ENCODE data around the gene VAMP2. TPM values are rescaled to one million over a fixed set of nuclear protein-coding genes. Genes with fewer than 3 reads are reported as not detected.

Gene VAMP2
- total and polyA plus RNA-seq, 9 of the 15 experiments (the other 6 are each of a cell fraction or from before 2014, with no cell fraction given): 2.3 to 31.8 (median 6.0) TPM

DNA sequence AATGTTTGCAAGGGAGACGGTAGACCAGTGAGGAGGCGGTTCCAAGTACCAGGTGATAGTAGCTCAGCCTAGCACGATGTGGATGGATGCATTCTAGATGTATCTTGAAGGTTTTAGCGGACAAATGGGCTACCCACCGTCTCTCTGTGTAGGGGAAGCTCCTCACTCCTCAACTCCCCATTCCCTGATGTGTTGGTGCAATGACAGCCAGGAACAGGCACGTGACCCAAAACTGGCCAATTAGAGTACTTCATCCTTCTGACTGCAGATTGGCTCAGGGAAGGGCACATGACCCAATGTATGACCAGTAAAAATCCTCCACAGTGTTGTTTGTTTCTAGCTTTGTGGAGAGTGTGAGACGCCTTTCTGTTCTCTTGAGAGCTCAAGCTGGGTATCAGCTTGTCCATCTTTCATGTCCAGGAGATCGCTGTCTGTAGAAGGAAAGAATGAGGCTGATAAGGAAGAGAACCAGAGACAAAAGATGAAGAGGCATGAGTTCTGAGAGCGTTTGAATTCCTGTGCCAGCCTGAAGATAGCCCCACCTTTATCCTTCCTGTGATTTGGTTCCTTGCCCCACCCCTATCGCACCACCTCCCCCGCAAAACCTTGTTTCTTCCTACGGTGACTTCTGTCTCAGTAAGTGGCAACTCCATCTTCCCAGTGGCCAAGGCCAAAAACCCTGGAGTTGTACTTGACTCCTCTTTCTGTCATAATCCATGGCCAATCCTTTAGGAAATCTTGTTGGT lies 29.5 kb upstream of the VAMP2 start (continued):
- TF ChIP-seq ZNF436 (CRISPR knock-in tag; IDR thresholded peaks at IDR 0.05) (no peak), SAFB (IDR thresholded peaks at IDR 0.05; ENCODE audit: borderline replicate concordance, low read depth, low read length) (no peak), ZNF431 (CRISPR knock-in tag; IDR thresholded peaks at IDR 0.05) (peak; percentile 48; the same call in 1 of the 2 replicates), ZFP91 (CRISPR knock-in tag; IDR thresholded peaks at IDR 0.05) (no peak), NFATC3 (IDR thresholded peaks at IDR 0.05) (no peak), CEBPB (tag; IDR thresholded peaks at IDR 0.05) (peak; percentile 63), YY1 (IDR thresholded peaks at IDR 0.05; ENCODE audit: borderline replicate concordance in 1 of 3, control insufficient read depth in 1 of 3, extremely low read depth in 1 of 3, insufficient read depth in 3 of 3, insufficient read length in 1 of 3, insufficient replicate concordance in 2 of 3, low read depth in 1 of 3, low read length in 2 of 3) (peak in 1 of 3 experiments; percentile 10), TEAD1 (CRISPR knock-in tag; IDR thresholded peaks at IDR 0.05) (no peak), PHF8 (IDR thresholded peaks at IDR 0.05; ENCODE audit: borderline replicate concordance, low read length) (peak; percentile 54; the same call in 1 of the 2 replicates), ARID1B (IDR thresholded peaks at IDR 0.05) (peak; percentile 71), ZBTB9 (CRISPR knock-in tag; IDR thresholded peaks at IDR 0.05) (0 out of 2 replicates have a peak, but pooled peaks have one; percentile 36), TEAD4 (IDR thresholded peaks at IDR 0.05; ENCODE audit: low read length) (peak; percentile 37; the same call in 1 of the 2 replicates), TEAD4 (CRISPR knock-in tag; IDR thresholded peaks at IDR 0.05; ENCODE audit: borderline replicate concordance) (no peak), ID3 (CRISPR knock-in tag; IDR thresholded peaks at IDR 0.05) (no peak), ID3 (tag; IDR thresholded peaks at IDR 0.05) (0 out of 2 replicates have a peak, but pooled peaks have one; percentile 30), TAL1 (IDR thresholded peaks at IDR 0.05) (peak; percentile 31; the same call in 1 of the 2 replicates), CXXC5 (CRISPR knock-in tag; IDR thresholded peaks at IDR 0.05) (peak; percentile 13; the same call in 1 of the 2 replicates), POLR2A (conservative IDR thresholded peaks at IDR 0.05) (peak; percentile 73), ZC3H8 (IDR thresholded peaks at IDR 0.05) (no peak), SIRT6 (IDR thresholded peaks at IDR 0.05; ENCODE audit: low read depth, low read length) (no peak)
- TF ChIP-seq, protein P1, sequence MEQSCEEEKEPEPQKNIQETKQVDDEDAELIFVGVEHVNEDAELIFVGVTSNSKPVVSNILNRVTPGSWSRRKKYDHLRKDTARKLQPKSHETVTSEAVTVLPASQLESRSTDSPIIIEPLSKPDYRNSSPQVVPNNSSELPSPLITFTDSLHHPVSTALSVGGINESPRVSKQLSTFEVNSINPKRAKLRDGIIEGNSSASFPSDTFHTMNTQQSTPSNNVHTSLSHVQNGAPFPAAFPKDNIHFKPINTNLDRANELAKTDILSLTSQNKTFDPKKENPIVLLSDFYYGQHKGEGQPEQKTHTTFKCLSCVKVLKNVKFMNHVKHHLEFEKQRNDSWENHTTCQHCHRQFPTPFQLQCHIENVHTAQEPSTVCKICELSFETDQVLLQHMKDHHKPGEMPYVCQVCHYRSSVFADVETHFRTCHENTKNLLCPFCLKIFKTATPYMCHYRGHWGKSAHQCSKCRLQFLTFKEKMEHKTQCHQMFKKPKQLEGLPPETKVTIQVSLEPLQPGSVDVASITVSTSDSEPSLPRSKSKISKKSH (CRISPR knock-in tag; IDR thresholded peaks at IDR 0.05): no peak
- TF ChIP-seq, protein P2, sequence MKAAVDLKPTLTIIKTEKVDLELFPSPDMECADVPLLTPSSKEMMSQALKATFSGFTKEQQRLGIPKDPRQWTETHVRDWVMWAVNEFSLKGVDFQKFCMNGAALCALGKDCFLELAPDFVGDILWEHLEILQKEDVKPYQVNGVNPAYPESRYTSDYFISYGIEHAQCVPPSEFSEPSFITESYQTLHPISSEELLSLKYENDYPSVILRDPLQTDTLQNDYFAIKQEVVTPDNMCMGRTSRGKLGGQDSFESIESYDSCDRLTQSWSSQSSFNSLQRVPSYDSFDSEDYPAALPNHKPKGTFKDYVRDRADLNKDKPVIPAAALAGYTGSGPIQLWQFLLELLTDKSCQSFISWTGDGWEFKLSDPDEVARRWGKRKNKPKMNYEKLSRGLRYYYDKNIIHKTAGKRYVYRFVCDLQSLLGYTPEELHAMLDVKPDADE (conservative IDR thresholded peaks at IDR 0.05; ENCODE audit: control insufficient read depth, low read depth, low read length): no peak
